ENCODE data around the gene ADPRM. TPM values are rescaled to one million over a fixed set of nuclear protein-coding genes. Genes with fewer than 3 reads are reported as not detected.
A peak's percentile ranks its signal among the peaks of the same experiment; 100 is the strongest.
"Not testable (repeated sequence)": the region's sequence is repeated elsewhere in the genome, so short reads cannot be mapped to it uniquely, and the experiment has no call there.

Gene ADPRM
- total and polyA plus RNA-seq, 8 donors, result 4.1 to 6.9 (median 4.6) TPM

DNA sequence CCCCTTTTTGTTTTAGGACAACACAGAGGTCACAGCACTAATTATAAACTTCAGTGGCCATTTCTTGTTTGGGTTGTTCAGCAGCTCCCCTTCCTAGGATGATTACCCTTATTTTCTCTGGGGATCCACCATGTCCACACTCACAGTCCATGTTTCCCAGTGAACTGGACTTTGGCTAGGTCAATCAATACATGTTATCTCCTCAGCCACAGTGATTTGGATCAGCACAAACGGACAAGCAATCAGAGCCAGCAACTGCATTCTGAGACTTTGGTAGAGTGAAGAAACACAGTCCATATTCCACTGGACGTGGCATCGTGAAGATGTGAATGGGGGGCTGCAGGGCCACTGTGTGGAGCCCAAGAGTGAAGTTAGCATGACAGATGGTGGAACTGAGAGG is 27.9 kb downstream of the ADPRM start:
- DNase-seq (no peak), ATAC-seq (no peak), FAIRE-seq (no peak)
- Histone ChIP-seq H3K27ac (no peak overlapping the region), H3K36me3 (no peaks in the 10 kb centered on the region), H3K27me3 (no peaks in the 10 kb centered on the region), H3K4me1 (no peaks in the 10 kb centered on the region), H3K9me3 (no peaks in the 10 kb centered on the region), H3K4me3 (no peak overlapping the region)
- TF ChIP-seq, protein P1, sequence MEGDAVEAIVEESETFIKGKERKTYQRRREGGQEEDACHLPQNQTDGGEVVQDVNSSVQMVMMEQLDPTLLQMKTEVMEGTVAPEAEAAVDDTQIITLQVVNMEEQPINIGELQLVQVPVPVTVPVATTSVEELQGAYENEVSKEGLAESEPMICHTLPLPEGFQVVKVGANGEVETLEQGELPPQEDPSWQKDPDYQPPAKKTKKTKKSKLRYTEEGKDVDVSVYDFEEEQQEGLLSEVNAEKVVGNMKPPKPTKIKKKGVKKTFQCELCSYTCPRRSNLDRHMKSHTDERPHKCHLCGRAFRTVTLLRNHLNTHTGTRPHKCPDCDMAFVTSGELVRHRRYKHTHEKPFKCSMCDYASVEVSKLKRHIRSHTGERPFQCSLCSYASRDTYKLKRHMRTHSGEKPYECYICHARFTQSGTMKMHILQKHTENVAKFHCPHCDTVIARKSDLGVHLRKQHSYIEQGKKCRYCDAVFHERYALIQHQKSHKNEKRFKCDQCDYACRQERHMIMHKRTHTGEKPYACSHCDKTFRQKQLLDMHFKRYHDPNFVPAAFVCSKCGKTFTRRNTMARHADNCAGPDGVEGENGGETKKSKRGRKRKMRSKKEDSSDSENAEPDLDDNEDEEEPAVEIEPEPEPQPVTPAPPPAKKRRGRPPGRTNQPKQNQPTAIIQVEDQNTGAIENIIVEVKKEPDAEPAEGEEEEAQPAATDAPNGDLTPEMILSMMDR (IDR thresholded peaks at IDR 0.05), result no peak
- intact Hi-C loops (cut with DNase I), result no loop called here
- 53% methylated on average over 3 of the region's 3 CpGs for WGBS, 2 donors

DNA sequence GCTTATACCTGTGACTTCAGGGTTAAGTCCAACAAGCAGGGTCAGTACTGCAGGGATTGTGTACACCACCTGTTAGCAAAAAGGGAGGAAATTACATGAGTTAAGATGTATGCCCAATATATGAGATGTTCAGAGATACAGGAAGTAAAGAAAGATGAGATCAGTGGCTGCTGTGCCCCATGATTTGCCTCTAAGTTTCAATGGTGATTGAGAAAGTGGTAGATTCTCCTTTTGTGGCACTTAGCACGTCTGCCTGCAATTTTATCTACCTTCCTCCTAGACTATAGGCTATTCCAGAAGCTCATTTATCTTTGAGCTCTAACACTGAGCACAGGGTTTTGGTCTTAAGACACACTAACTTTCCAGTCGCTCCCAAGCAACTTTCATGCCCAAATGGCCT is 28.8 kb downstream of the ADPRM start:
- 58 to 65% methylated on average over 2 of the region's 2 CpGs for WGBS, 2 donors
- intact Hi-C loops (cut with DNase I), result no loop called here
- DNase-seq, result no peak
- Histone ChIP-seq H3K4me1 (no peaks in the 10 kb centered on the region), H3K36me3 (no peaks in the 10 kb centered on the region), H3K27ac (no peak overlapping the region), H3K9me3 (no peaks in the 10 kb centered on the region), H3K4me3 (no peak overlapping the region), H3K27me3 (no peaks in the 10 kb centered on the region)
- ATAC-seq, result no peak
- TF ChIP-seq, protein P1 (IDR thresholded peaks at IDR 0.05), result no peak
- no peak for FAIRE-seq

DNA sequence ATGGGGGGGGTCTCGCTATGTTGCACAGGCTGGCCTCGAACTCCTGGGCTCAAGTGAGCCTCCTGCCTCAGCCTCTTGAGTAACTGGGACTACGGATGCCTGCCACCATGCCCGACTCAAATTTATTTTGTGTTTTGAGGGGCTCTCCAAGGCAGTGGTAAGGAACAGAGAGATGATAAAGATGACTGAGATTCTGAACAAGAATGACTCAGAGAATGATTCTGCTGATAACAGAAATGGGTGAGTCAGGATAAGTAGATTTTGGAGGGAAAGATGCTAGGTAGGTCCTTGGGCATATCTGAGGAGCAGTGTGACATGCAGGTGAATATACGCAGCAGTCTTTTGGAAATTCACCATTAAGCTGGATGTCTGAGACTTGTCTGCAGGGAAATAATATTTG is 29.8 kb downstream of the ADPRM start:
- no peaks in the 10 kb centered on the region for H3K9me3 ChIP-seq
- TF ChIP-seq, protein P1 (IDR thresholded peaks at IDR 0.05), result no peak
- no peak overlapping the region for H3K4me3 ChIP-seq
- no peak for ATAC-seq
- DNase-seq, result no peak
- no peaks in the 10 kb centered on the region for H3K4me1 ChIP-seq
- no peaks in the 10 kb centered on the region for H3K36me3 ChIP-seq
- H3K27me3 ChIP-seq, result no peaks in the 10 kb centered on the region
- WGBS, 2 donors, result 78 to 89% methylated on average over 5 of the region's 5 CpGs
- no peak for FAIRE-seq
- H3K27ac ChIP-seq, result no peak overlapping the region
- intact Hi-C loops (cut with DNase I), result no loop called here

DNA sequence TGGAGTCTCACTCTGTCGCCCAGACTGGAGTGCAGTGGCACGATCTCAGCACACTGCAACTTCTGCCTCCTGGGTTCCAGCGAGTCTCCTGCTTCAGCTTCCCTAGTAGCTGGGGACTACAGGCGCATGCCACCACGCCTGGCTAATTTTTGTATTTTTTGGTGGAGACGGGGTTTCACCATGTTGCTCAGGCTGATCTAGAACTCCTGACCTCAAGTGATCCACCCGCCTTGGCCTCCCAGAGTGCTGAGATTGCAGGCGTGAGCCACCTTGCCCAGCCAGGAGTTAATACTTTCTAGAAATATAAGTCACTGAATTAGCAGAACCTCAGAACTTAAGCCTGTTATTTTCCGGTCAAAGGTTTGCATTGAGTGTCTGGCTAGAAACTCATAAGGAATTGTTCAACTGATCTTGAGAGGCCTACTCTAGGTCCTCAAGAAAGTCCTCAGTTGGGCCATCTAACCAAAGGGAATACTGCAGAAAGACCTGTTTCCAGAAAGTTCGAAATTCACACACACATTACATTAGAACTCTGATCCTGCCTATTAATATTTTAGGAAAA is 31.0 kb downstream of the ADPRM start:
- TF ChIP-seq, protein P1 (IDR thresholded peaks at IDR 0.05), result no peak
- intact Hi-C loops (cut with DNase I), result no loop called here
- Histone ChIP-seq H3K36me3 (no peaks in the 10 kb centered on the region), H3K27ac (no peak overlapping the region), H3K4me1 (no peaks in the 10 kb centered on the region), H3K27me3 (no peaks in the 10 kb centered on the region), H3K4me3 (no peak overlapping the region), H3K9me3 (no peaks in the 10 kb centered on the region)
- FAIRE-seq, result no peak
- no peak for ATAC-seq
- WGBS, 2 donors, result 95% methylated on average over 10 of the region's 10 CpGs
- DNase-seq, result no peak

DNA sequence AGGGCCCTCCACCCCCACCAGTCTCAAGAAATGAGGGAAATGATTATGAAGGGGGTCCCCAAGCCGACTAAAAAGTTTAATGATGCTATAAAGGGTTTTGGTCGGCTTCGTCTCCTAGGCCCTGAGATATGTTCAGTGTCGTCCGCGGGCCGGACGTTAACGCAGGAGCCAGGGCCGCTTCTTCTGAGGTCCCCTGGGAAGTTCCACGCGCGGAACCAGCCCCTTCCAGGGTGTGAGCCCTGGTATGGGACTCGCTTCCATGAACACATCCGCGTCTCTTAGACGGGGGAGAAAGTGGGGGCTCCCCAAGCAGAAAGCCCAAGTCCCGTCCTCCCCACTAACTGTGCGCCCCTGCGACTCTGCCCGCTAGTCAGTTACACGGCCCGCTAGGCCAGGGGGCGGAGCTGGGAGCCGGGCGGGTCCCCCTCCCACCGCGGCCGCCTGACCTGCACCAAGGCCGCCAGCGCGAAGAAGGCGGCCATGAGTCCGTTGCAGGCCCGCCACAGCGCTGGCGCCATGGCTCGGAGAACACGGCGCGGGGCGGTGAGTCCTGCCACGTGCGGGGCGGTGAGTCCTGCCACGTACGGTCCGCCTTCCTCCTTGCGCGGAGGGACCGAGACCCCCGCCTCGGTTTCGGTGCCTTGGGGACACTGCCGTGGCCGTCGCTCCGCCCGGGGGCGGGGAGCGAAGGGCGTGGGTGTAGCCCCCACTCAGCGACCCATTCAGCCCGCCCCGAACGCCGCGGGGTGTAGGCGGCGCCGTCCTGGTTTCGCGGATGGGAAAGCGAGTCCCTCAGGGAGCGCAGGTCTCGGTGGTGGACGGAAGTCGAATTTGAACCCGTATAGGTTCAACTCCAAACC is 32.2 kb downstream of the ADPRM start, which contains the start of gene TMEM220:
TSS of gene TMEM220 (minus strand) at position 690 of the 860 bp plus-strand sequence. CDS start at position 518, 172 bp downstream.
- peak within 1 kb of the TSS; percentile 63 to 71 (median 67) for H3K4me3 ChIP-seq
- no peaks in the 10 kb centered on the region for H3K9me3 ChIP-seq
- ATAC-seq (peak; percentile 95 to 97 (median 96)), DNase-seq (peak; percentile 74 to 93 (median 84)), FAIRE-seq (no peak)
- WGBS, 2 donors, result 2% methylated on average over 76 to 79 of the region's 79 CpGs
- no peaks in the 10 kb centered on the region for H3K36me3 ChIP-seq
- no peaks in the 10 kb centered on the region for H3K27me3 ChIP-seq
- intact Hi-C loops (cut with DNase I), result no loop called here
- no peaks in the 10 kb centered on the region for H3K4me1 ChIP-seq
- H3K27ac ChIP-seq, result peak within 1 kb of the TSS; percentile 92 to 96 (median 96)
- TF ChIP-seq, protein P1 (IDR thresholded peaks at IDR 0.05), result no peak

DNA sequence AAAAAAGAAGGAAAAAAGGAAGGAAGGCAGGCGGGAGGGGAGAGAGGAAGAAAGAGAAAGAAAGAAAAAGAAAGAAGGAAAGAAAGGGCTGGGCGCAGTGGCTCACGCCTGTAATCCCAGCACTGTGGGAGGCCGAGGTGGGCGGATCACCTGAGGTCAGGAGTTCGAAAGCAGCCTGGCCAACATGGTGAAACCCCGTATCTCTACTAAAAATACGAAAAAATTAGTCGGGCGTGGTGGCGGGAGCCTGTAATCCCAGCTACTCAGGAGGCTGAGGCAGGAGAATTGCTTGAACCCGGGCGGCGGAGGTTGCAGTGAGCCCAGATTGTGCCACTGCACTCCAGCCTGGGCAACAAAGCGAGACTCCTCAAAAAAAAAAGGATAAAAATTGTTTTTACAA is 32.9 kb downstream of the ADPRM start:
- peak in 2 of 4 donors; percentile 3 to 22 for ATAC-seq
- H3K36me3 ChIP-seq; H3K27me3 ChIP-seq; H3K4me1 ChIP-seq; FAIRE-seq; H3K9me3 ChIP-seq; intact Hi-C loops (cut with DNase I): not testable (repeated sequence)
- Histone ChIP-seq H3K4me3 (peak overlapping the region; percentile 63 to 71 (median 67)), H3K27ac (peak overlapping the region; percentile 92 to 96 (median 96))
- DNase-seq, result peak in 1 of 6 donors; percentile 19
- WGBS, 2 donors, result 13 to 18% methylated on average over 15 of the region's 15 CpGs
